ENCODE measurements around the gene MBNL1. TPM values are rescaled to one million over a fixed set of nuclear protein-coding genes. Genes with fewer than 3 reads are reported as not detected.

MBNL1 gene
- total and polyA plus RNA-seq, 2 of the 4 experiments (the other 2 are of a cell fraction) = 127 to 664 TPM

DNA sequence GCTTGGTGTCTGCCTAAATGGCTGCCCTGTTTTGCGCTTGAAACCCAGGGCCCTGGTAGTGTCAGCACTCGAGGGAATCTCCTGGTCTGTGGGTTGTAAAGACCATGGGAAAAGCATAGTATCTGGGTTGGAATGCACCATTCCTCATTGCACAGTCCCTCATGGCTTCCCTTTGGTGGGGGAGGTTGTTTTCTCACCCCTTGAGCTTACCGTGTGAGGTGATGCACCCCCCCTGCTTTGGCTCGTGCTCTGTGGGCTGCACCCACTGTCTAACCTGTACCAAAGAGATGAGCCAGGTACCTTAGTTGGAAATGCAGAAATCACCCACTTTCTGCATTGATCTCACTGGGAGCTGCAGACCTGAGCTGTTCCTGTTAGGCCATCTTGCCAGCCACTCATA is 104.7 kb downstream of the MBNL1 start:
- in situ Hi-C loops (cut with MboI; ENCODE audit: low sequenced_read_pairs) (no loop called here), intact Hi-C loops (cut with micrococcal nuclease) (no loop called here), dilution Hi-C loops (cut with HindIII; ENCODE audit: low sequenced_read_pairs, unreplicated experiment) (no loop called here)
- no peak for ATAC-seq (ENCODE audit: low read depth)
- no peak overlapping the region for H2AK9ac ChIP-seq (replicated peaks; ENCODE audit: low read depth, low read length, poor library complexity)
- H3K36me3 ChIP-seq (ENCODE audit: control insufficient read depth, insufficient read depth, low read length) = no peaks in the 10 kb centered on the region
- ChIA-PET CTCF (no interaction called here), POLR2A (ENCODE audit: unreplicated experiment) (no interaction called here)
- H2BK20ac ChIP-seq (ENCODE audit: low read depth, low read length) = no peak overlapping the region
- no peak overlapping the region for H2BK5ac ChIP-seq (ENCODE audit: low read depth, low read length, poor library complexity, severe bottlenecking)
- peaks cover 46% of the 10 kb centered on the region for H4K20me1 ChIP-seq (ENCODE audit: insufficient read depth, low read length)
- 0 out of 2 replicates have a peak overlapping the region, but pooled peaks have one; percentile 15 for H3K23ac ChIP-seq (ENCODE audit: low read depth, low read length)
- peaks cover 14 to 45% of the 10 kb centered on the region in 2 experiments for H3K79me1 ChIP-seq (ENCODE audit: low read depth in 1 of 2, low read length in 2 of 2)
- H2AFZ ChIP-seq (replicated peaks; ENCODE audit: low read length, poor library complexity) = no peak overlapping the region
- no peak overlapping the region for H3K4me3 ChIP-seq (ENCODE audit: insufficient read depth, low read depth, low read length)
- no peaks in the 10 kb centered on the region for H3K9me3 ChIP-seq (ENCODE audit: control insufficient read depth, insufficient read depth, low read length)
- H3K4ac ChIP-seq (ENCODE audit: low read depth, low read length) = no peak overlapping the region
- no peak for DNase-seq
- peaks cover 7% of the 10 kb centered on the region for H3K9me1 ChIP-seq (ENCODE audit: insufficient read depth, low read length)
- H4K5ac ChIP-seq (ENCODE audit: low read depth, low read length) = 0 out of 2 replicates have a peak overlapping the region, but pooled peaks have one; percentile 53
- no peak overlapping the region for H3K9ac ChIP-seq (ENCODE audit: low read depth, low read length)
- no peak overlapping the region for H3K14ac ChIP-seq (replicated peaks; ENCODE audit: low read depth, low read length)
- no peak for TF ChIP-seq MAZ (IDR thresholded peaks at IDR 0.05; ENCODE audit: borderline replicate concordance, low read depth, low read length)
- no peak for TF ChIP-seq RAD21 (IDR thresholded peaks at IDR 0.05; ENCODE audit: low read length)
- H2BK15ac ChIP-seq (ENCODE audit: low read depth, low read length) = no peak overlapping the region
- H4K8ac ChIP-seq (ENCODE audit: low read depth in 2 of 2, low read length in 2 of 2) = no peak overlapping the region
- peaks cover 14% of the 10 kb centered on the region for H3K4me1 ChIP-seq (ENCODE audit: control insufficient read depth, insufficient read depth, low read length)
- BruUV-seq (replicated peaks) = no TSS peak
- no peak overlapping the region for H3K4me2 ChIP-seq (ENCODE audit: low read depth, low read length)
- no peak overlapping the region for H3K18ac ChIP-seq (ENCODE audit: low read depth, low read length)
- no peak overlapping the region for H3K27ac ChIP-seq (ENCODE audit: insufficient read depth, low read length)
- H4K91ac ChIP-seq (ENCODE audit: insufficient read depth, low read depth, low read length) = no peak overlapping the region; the same call in 1 of the 2 replicates
- no peak overlapping the region for H2AK5ac ChIP-seq (ENCODE audit: low read depth, low read length)
- no peaks in the 10 kb centered on the region for H3K27me3 ChIP-seq (ENCODE audit: control insufficient read depth, insufficient read depth, low read length)
- H3K56ac ChIP-seq (ENCODE audit: extremely low read depth, insufficient read depth, low read length) = no peak overlapping the region
- no peak overlapping the region for H2BK120ac ChIP-seq (ENCODE audit: low read depth, low read length)
- no CpG with 5 or more reads among the region's 4 CpGs for WGBS, 2 experiments (ENCODE audit: extremely low coverage in 2 of 2, insufficient read length in 1 of 2)
